ENCODE results near the gene TRIO.
A peak's percentile ranks its signal among the peaks of the same experiment; 100 is the strongest.

TRIO gene

GRCh38 chr5:14264605-14265316 lies 121.6 kb downstream of the TRIO start:
- DNase-seq (ENCODE audit: low read depth, low spot score) = peak; percentile 74

GRCh38 chr5:14265570-14265969 lies 122.4 kb downstream of the TRIO start:
- no peak for DNase-seq (ENCODE audit: low read depth, low spot score)

GRCh38 chr5:14266171-14266570 lies 123.0 kb downstream of the TRIO start:
- DNase-seq (ENCODE audit: low read depth, low spot score) = no peak

GRCh38 chr5:14266686-14267085 lies 123.5 kb downstream of the TRIO start:
- DNase-seq (ENCODE audit: low read depth, low spot score) = no peak

- no peak for DNase-seq (ENCODE audit: low read depth, low spot score)
Observed at GRCh38 chr5:14267166-14267838, 124.2 kb downstream of the TRIO start.

GRCh38 chr5:14267991-14268708 lies 125.0 kb downstream of the TRIO start:
- DNase-seq (ENCODE audit: low read depth, low spot score) = no peak

GRCh38 chr5:14268738-14269137 lies 125.6 kb downstream of the TRIO start:
- no peak for DNase-seq (ENCODE audit: low read depth, low spot score)

- DNase-seq (ENCODE audit: low read depth, low spot score) = no peak
Observed at GRCh38 chr5:14269395-14269794, 126.3 kb downstream of the TRIO start.

GRCh38 chr5:14270209-14270702 lies 127.1 kb downstream of the TRIO start:
- DNase-seq (ENCODE audit: low read depth, low spot score) = no peak

GRCh38 chr5:14272548-14273205 lies 129.5 kb downstream of the TRIO start:
- DNase-seq (ENCODE audit: low read depth, low spot score) = no peak

- no peak for DNase-seq (ENCODE audit: low read depth, low spot score)
Observed at GRCh38 chr5:14273207-14273767, 130.1 kb downstream of the TRIO start.

GRCh38 chr5:14276380-14276779 lies 133.2 kb downstream of the TRIO start:
- DNase-seq (ENCODE audit: low read depth, low spot score) = no peak

GRCh38 chr5:14277385-14278320 lies 134.5 kb downstream of the TRIO start:
- no peak for DNase-seq (ENCODE audit: low read depth, low spot score)

- no peak for DNase-seq (ENCODE audit: low read depth, low spot score)
Observed at GRCh38 chr5:14280294-14280854, 137.2 kb downstream of the TRIO start.

- no peak for DNase-seq (ENCODE audit: low read depth, low spot score)
Observed at GRCh38 chr5:14281746-14282181, 138.6 kb downstream of the TRIO start.

GRCh38 chr5:14283139-14283538 lies 140.0 kb downstream of the TRIO start:
- no peak for DNase-seq (ENCODE audit: low read depth, low spot score)

- DNase-seq (ENCODE audit: low read depth, low spot score) = no peak
Observed at GRCh38 chr5:14284392-14285148, 141.4 kb downstream of the TRIO start.

GRCh38 chr5:14286007-14286406 lies 142.9 kb downstream of the TRIO start:
- DNase-seq (ENCODE audit: low read depth, low spot score) = no peak

All from smooth muscle cell of the brain vasculature (primary cell).